HEK293 (cell line): Measurements from ENCODE around the gene CCNK.

ENCODE experiments used
- REPIN1 ChIP-seq: fragments of 450-650 bp; formaldehyde crosslinking; IDR thresholded peaks from 2 replicates; pipeline ENCODE4 v1.5.1; 2017; ENCODE audit warnings: missing biosample characterization, missing genetic modification characterization, low read depth
- TCF7L2 ChIP-seq: IDR thresholded peaks from 2 replicates; pipeline ENCODE4 v1.6.1; 2011; ENCODE audit warnings: low read depth, mild to moderate bottlenecking, inconsistent platforms, low read length, moderate library complexity, borderline replicate concordance
- ZBTB17 ChIP-seq: fragments of 450-650 bp; formaldehyde crosslinking; IDR thresholded peaks from 2 replicates; pipeline ENCODE4 v1.5.1; 2016; ENCODE audit warnings: missing biosample characterization, missing genetic modification characterization
- ZIC2 ChIP-seq: fragments of 450-650 bp; formaldehyde crosslinking; IDR thresholded peaks from 2 replicates; pipeline ENCODE4 v1.5.1; 2016; ENCODE audit warnings: missing biosample characterization, missing genetic modification characterization
- ZNF302 ChIP-seq: fragments of 450-650 bp; formaldehyde crosslinking; IDR thresholded peaks from 2 replicates; pipeline ENCODE4 v1.5.1; 2016; ENCODE audit warnings: missing biosample characterization, missing genetic modification characterization, low read depth
- TF ChIP-seq, protein P1 (sequence below): fragments of 450-650 bp; formaldehyde crosslinking; IDR thresholded peaks from 2 replicates; pipeline ENCODE4 v1.5.1; 2016; ENCODE audit warnings: missing biosample characterization, missing genetic modification characterization
- TF ChIP-seq, protein P2 (sequence below): fragments of 450-650 bp; formaldehyde crosslinking; conservative IDR thresholded peaks from 2 replicates; pipeline ENCODE4 v1.5.1; 2016; ENCODE audit warnings: low read depth, missing biosample characterization, missing genetic modification characterization
- TF ChIP-seq, protein P3 (sequence below): fragments of 450-650 bp; formaldehyde crosslinking; IDR thresholded peaks from 2 replicates; pipeline ENCODE4 v1.5.1; 2016; ENCODE audit warnings: missing biosample characterization, missing genetic modification characterization

DNA sequence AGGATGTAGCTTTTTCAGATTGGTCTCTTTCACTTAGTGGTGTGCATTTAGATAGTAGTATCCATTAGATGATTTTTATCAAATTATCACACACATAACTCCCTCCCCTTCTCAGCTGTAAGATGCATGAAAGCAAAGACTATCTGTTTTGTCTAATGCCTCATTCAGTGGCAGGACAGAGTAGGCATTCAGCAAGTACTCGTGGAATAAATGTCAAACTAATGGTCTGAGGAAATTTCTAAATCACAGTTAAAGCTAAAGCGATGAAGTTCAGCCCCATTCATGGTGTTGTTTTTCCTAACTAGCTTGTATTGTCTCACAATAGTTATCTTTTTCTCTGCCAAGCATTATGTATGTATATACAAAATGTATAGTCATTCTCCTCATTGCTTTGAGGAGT lies 16.1 kb downstream of the CCNK start:
- no peak for TF ChIP-seq ZBTB17 (tag by site-specific recombination)
- TF ChIP-seq, protein P1, sequence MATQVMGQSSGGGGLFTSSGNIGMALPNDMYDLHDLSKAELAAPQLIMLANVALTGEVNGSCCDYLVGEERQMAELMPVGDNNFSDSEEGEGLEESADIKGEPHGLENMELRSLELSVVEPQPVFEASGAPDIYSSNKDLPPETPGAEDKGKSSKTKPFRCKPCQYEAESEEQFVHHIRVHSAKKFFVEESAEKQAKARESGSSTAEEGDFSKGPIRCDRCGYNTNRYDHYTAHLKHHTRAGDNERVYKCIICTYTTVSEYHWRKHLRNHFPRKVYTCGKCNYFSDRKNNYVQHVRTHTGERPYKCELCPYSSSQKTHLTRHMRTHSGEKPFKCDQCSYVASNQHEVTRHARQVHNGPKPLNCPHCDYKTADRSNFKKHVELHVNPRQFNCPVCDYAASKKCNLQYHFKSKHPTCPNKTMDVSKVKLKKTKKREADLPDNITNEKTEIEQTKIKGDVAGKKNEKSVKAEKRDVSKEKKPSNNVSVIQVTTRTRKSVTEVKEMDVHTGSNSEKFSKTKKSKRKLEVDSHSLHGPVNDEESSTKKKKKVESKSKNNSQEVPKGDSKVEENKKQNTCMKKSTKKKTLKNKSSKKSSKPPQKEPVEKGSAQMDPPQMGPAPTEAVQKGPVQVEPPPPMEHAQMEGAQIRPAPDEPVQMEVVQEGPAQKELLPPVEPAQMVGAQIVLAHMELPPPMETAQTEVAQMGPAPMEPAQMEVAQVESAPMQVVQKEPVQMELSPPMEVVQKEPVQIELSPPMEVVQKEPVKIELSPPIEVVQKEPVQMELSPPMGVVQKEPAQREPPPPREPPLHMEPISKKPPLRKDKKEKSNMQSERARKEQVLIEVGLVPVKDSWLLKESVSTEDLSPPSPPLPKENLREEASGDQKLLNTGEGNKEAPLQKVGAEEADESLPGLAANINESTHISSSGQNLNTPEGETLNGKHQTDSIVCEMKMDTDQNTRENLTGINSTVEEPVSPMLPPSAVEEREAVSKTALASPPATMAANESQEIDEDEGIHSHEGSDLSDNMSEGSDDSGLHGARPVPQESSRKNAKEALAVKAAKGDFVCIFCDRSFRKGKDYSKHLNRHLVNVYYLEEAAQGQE (tag by site-specific recombination): no peak
- TF ChIP-seq REPIN1 (tag by site-specific recombination): no peak
- TF ChIP-seq, protein P2, sequence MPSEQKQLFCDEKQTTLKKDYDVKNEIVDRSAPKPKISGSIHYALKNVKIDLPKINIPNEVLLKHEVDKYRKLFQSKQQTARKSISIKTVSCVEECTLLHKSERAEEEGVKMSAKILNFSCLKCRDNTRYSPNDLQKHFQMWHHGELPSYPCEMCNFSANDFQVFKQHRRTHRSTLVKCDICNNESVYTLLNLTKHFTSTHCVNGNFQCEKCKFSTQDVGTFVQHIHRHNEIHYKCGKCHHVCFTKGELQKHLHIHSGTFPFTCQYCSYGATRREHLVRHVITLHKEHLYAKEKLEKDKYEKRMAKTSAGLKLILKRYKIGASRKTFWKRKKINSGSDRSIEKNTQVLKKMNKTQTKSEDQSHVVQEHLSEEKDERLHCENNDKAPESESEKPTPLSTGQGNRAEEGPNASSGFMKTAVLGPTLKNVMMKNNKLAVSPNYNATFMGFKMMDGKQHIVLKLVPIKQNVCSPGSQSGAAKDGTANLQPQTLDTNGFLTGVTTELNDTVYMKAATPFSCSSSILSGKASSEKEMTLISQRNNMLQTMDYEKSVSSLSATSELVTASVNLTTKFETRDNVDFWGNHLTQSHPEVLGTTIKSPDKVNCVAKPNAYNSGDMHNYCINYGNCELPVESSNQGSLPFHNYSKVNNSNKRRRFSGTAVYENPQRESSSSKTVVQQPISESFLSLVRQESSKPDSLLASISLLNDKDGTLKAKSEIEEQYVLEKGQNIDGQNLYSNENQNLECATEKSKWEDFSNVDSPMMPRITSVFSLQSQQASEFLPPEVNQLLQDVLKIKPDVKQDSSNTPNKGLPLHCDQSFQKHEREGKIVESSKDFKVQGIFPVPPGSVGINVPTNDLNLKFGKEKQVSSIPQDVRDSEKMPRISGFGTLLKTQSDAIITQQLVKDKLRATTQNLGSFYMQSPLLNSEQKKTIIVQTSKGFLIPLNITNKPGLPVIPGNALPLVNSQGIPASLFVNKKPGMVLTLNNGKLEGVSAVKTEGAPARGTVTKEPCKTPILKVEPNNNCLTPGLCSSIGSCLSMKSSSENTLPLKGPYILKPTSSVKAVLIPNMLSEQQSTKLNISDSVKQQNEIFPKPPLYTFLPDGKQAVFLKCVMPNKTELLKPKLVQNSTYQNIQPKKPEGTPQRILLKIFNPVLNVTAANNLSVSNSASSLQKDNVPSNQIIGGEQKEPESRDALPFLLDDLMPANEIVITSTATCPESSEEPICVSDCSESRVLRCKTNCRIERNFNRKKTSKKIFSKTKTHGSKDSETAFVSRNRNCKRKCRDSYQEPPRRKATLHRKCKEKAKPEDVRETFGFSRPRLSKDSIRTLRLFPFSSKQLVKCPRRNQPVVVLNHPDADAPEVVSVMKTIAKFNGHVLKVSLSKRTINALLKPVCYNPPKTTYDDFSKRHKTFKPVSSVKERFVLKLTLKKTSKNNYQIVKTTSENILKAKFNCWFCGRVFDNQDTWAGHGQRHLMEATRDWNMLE (tag by site-specific recombination): no peak
- TF ChIP-seq TCF7L2: no peak
- TF ChIP-seq ZNF302 (tag by site-specific recombination): no peak
- TF ChIP-seq, protein P3, sequence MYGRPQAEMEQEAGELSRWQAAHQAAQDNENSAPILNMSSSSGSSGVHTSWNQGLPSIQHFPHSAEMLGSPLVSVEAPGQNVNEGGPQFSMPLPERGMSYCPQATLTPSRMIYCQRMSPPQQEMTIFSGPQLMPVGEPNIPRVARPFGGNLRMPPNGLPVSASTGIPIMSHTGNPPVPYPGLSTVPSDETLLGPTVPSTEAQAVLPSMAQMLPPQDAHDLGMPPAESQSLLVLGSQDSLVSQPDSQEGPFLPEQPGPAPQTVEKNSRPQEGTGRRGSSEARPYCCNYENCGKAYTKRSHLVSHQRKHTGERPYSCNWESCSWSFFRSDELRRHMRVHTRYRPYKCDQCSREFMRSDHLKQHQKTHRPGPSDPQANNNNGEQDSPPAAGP (tag by site-specific recombination): no peak
- no peak for TF ChIP-seq ZIC2 (tag by site-specific recombination)
